Dendritic cell treated with granulocyte-macrophage colony-stimulating factor and Interleukin-4, amounts not matched to agents 40 ng/mL and 50 ng/mL, for 4 days (primary cell): ENCODE data around the gene HS1BP3.

Source experiments
- H3K27ac Mint-ChIP-seq: one replicate; pipeline ENCODE4 v1.8.0; 2022; ENCODE audit warnings: mild to moderate bottlenecking, mixed read lengths
- H3K27me3 Mint-ChIP-seq: one replicate; pipeline ENCODE4 v1.8.0; 2022; ENCODE audit warnings: mild to moderate bottlenecking, mixed read lengths
- H3K36me3 Mint-ChIP-seq: one replicate; pipeline ENCODE4 v1.8.0; 2022; ENCODE audit warnings: low read depth, mixed read lengths
- H3K4me1 Mint-ChIP-seq: one replicate; pipeline ENCODE4 v1.8.0; 2022; ENCODE audit warnings: low read depth, mixed read lengths
- H3K4me3 Mint-ChIP-seq: one replicate; pipeline ENCODE4 v1.8.0; 2022; ENCODE audit warnings: mild to moderate bottlenecking, moderate library complexity, mixed read lengths
- H3K9me3 Mint-ChIP-seq: one replicate; pipeline ENCODE4 v1.8.0; 2022; ENCODE audit warnings: mixed read lengths
- intact Hi-C: fragments of 100-400 bp; cut with micrococcal nuclease; formaldehyde crosslinking; loops from one replicate; pipeline ENCODE4 v1.15.0; 2022

Gene HS1BP3

DNA sequence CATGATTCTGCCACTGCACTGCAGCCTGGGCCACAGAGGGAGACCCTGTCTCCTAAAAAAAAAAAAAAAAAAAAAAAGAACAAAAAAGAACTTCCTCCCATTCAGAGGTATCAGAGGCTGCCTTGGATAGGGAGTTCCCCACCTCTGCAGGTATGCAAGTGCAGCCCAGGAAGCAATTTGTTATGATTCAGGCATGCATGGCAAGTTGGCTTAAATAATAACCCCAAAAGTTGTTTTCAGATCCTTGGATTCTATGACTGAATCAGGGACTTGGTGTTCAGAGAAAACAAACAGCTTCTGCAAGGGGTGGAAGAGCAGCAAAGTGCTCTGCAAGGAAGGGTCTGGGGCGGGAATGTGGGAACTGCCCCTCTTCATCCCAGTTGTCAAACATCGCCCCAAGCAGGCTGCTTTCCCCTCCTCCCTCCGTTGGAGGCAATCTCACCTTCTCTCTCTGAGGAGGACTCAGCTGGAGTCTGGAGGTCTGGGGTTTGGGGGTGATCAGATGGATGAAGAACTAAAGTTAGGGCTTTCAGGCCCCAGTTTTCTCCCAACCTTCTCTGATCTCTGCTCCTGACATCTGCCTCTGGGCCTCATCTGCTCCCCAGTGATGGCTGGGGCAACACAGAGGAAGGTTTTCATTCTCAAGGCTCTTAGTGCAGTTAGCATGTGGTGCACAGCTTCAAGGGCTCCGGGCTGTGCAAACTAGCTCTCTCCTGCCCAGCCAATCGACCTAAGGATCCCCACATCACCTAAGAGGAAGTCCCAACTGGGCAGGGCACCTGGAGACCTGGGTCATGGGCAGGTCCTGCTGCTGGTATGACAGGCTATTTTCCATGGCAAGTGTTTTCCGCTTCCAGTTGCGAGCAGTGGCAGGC, 12.5 kb upstream of the HS1BP3 start:
- no peak overlapping the region for H3K27ac Mint-ChIP-seq
- peaks cover 35% of the 10 kb centered on the region for H3K4me1 Mint-ChIP-seq
- no peaks in the 10 kb centered on the region for H3K36me3 Mint-ChIP-seq
- H3K27me3 Mint-ChIP-seq: peaks cover 78% of the 10 kb centered on the region
- no peaks in the 10 kb centered on the region for H3K9me3 Mint-ChIP-seq
- intact Hi-C loops: no loop called here
- no peak overlapping the region for H3K4me3 Mint-ChIP-seq

DNA sequence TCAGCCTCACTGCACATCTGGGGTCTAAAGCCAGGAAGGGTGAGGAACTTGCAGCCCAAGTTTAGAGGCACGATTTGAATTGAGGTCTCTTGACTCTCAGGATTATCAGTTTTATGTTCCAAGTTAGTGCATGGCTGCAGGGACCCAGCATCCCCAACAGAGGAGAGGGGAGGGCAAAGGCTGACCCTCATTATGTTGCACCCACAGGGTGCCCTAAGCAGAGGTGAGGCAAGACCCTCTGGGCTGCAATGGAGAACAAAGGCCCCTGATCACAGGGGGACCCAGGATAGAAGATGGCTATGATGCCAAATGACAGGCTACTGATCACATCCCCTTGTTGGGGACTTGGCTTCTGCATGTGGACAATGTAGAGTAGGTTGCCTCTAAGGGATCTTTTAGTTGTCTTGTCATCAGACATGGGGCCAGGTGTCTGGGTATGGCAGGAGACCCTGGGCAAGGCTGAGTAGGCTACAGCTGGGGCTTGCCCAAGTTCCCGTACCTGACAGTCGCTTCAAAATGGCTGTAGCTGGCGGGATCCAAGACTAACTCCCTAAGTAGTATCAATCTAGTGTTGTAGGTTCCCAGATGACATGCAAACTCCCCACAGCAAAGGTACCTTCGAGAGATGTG, 11.5 kb upstream of the HS1BP3 start:
- Mint-ChIP-seq H3K27ac (no peak overlapping the region), H3K36me3 (no peaks in the 10 kb centered on the region), H3K4me3 (no peak overlapping the region), H3K27me3 (peaks cover 72% of the 10 kb centered on the region), H3K4me1 (peaks cover 35% of the 10 kb centered on the region), H3K9me3 (no peaks in the 10 kb centered on the region)
- intact Hi-C loops: no loop called here

DNA sequence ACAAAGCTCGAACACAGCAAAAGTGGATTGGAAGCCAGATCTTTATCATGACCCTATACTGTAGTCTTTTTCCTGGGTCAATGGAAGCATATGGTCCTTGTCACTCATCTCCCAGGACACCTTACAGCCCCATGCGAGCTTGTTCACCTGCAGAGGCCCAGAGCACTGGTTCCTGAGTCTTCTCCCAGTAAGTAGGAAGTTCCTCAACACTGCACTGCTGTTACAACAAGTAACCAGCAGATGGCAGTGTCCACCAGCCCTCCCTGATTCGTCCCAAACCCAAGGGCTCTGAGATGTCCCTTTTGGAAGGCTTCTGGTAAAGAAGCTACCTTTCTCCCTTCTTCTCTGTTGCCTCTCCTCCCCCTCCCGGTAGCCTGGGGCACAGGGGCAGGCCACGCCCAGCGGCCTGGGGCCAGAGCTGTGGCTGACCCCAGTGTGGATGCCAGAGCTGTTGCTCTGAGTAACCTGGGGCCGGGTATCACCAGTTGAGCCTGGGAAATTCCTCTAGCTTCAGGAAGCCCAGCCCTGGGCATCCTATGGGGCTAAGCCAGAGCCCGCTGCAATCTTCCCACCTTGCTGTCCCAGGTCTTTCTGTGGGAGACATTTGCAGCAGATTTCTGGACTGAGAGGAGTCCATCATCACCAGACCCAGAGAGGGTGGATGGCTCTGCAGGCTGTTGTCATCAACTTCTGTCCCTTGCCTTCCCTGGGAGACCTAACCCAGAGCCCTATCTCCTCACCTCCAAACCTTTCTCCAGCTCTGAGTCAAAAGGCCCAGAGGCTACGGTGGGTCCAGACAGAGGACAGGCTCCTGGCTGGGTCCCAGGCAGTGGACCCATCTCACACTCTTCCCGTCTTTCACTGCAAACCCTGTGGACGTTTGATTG, 10.8 kb upstream of the HS1BP3 start:
- Mint-ChIP-seq H3K27me3 (peaks cover 73% of the 10 kb centered on the region), H3K27ac (peak overlapping the region; percentile 52), H3K4me3 (no peak overlapping the region), H3K9me3 (no peaks in the 10 kb centered on the region), H3K36me3 (no peaks in the 10 kb centered on the region), H3K4me1 (peaks cover 34% of the 10 kb centered on the region)
- intact Hi-C loops: loop anchor here (1.0 kb wide), 1 partner anchor 302 kb away; no protein-coding TSS in a partner anchor

DNA sequence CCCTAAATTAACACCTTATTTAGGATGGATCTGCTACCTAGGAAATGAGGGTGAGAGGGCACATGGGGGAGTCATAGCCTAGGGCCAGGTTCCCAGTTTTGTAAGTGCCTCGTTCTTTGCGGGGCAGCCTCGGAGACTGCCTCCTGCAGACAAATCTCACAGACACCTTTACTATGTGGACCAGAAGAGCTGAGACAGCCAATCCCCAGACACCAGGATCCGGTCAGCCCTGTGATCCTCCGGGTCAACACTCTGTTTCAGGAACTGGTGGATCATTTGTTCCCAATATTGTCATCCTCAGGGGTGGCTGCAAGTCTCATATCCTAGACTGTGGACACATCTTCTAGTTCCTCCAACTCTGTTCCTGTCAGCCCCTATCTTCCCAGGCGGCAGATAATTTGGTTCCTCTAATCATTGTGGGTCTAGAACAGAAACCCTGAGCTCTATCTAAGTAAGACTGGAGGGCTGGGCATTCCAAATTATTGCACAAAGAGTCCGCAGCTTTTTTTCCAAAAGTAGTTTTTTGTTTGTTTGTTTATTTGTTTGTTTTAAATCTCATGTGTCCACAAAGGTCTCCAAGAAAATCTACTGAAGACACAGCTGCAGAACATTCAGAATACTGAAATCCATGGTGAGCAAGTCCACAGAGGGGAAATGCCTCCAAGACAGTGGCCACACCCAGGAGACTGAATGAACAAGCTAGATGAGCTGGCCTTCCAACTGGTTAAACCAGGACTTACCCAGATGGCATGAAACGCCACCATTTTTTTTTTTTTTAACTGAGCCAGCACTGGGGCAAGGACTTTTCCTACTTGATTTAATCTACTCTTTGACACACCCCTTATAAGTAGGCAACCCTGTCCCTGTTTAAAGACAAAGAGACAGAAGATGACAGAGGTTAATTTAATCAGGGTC, 9.9 kb upstream of the HS1BP3 start:
- intact Hi-C loops: loop anchor here (1.0 kb wide), 1 partner anchor 303 kb away; no protein-coding TSS in a partner anchor
- peaks cover 68% of the 10 kb centered on the region for H3K27me3 Mint-ChIP-seq

DNA sequence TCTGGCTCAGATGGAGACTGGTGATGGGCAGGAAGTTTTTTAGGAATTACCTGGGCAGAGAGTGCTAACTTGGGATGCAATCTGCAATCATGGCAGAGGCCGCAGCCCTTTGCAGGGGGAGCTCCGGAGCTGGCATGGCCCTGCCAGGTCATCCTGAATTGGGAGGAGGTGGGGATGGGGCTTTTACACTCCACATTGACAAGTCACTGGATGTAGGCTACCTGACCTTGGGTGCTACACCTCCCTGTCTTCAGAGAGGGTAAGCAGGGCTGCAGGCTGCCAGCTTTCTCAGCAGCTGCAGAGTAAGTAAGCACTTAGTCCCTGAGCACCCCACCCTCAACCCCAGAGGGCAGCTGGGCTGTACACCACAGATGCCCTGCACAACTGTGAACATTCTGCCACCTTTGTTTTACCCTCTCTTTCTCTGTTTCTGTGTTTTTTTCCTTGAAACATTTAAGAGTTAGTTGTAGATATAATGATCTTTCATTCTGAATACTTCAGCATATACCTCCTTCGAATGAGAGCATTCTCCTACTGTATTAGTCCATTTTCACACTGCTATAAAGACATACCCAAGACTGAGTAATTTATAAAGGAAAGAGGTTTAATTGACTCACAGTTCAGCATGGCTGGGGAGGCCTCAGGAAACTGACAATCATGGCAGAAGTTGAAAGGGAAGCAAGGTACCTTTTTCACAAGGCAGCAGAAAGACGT, 6.8 kb upstream of the HS1BP3 start:
- H3K27ac Mint-ChIP-seq: no peak overlapping the region
- peaks cover 17% of the 10 kb centered on the region for H3K4me1 Mint-ChIP-seq
- no peaks in the 10 kb centered on the region for H3K36me3 Mint-ChIP-seq
- no peak overlapping the region for H3K4me3 Mint-ChIP-seq
- intact Hi-C loops: no loop called here
- H3K9me3 Mint-ChIP-seq: no peaks in the 10 kb centered on the region
- H3K27me3 Mint-ChIP-seq: peaks cover 42% of the 10 kb centered on the region

More for the DNA sequence above, 9.9 kb upstream of the HS1BP3 start:
- Mint-ChIP-seq H3K36me3 (no peaks in the 10 kb centered on the region), H3K4me3 (no peak overlapping the region), H3K4me1 (peaks cover 25% of the 10 kb centered on the region), H3K27ac (peak overlapping the region; percentile 52), H3K9me3 (no peaks in the 10 kb centered on the region)

DNA sequence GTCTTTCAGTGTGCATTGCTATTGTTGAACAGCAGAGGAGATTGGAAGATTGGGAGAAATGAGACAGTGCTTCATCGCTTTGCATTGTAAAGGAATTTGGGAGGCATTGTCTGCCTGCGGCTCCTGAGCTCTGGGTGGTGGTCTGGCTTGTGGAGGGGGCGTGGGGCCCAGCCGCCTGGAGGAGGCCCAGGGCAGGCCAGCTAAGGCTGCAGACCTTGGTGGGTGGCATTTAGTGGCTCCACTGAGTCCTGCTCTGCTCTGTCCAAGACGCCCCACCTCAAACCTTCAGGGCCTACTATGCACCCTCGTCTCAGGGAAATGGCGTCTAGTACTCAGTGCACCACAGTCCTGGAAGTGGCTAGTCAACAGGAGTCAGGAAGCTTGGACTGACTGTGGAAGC, 5.7 kb upstream of the HS1BP3 start:
- intact Hi-C loops: no loop called here
- Mint-ChIP-seq H3K4me3 (no peak overlapping the region), H3K27me3 (peaks cover 31% of the 10 kb centered on the region), H3K27ac (no peak overlapping the region), H3K36me3 (no peaks in the 10 kb centered on the region), H3K4me1 (peaks cover 16% of the 10 kb centered on the region), H3K9me3 (no peaks in the 10 kb centered on the region)

DNA sequence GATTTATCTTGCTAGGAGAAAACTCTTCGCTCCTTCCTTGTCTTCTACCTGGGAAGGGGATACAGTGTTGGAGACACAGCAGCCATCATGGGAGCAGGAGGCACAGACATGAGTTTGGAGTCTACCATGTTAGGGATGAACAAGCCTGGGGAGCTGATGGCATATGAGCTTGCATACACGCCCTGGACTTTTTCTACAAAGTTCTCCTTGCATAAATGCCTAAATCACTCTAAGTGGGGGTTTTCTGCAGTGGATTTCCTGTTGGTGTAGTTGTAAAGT, 3.6 kb upstream of the HS1BP3 start:
- no peak overlapping the region for H3K27ac Mint-ChIP-seq
- H3K4me3 Mint-ChIP-seq: no peak overlapping the region
- peaks cover 17% of the 10 kb centered on the region for H3K4me1 Mint-ChIP-seq
- peaks cover 26% of the 10 kb centered on the region for H3K27me3 Mint-ChIP-seq
- intact Hi-C loops: no loop called here
- H3K36me3 Mint-ChIP-seq: peaks cover 7% of the 10 kb centered on the region
- no peaks in the 10 kb centered on the region for H3K9me3 Mint-ChIP-seq

DNA sequence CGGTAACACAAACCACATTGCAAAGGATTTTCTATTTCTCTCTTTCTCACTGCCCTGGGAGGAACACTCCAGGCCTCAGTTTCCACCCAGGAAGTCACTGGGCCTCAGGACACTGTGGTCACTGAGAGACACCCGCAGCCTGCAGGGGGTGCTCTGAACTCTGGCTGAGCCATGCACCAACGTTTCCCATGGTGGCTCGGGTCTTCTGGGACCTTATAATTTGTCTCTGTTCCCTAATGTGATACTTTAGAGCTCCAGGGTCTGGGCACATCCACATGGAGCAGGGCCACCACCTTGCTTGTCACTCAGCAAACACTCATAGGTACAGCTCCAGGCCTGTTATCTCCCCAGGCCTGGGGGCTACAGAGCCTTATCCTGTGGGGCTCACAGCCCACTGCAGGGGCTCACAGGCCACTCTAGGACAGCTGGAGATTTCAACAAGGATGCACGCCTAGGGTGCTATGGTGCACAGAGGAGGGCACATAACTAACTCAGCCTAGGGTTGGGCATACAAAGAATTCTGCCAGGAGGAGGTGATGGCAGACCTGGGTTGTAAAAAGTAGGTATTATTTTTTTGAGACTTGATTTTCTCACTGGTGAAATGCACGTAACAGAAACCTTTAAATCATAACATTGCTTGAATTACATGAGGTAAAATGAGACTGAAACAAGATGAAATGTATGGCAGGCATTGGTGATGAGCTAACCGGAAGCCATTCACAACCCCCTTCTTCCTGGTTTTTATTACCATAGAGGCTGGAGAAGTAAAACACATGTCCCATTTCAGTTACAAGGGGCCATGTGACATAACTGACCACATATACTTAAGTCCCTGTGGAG, 3.0 kb upstream of the HS1BP3 start:
- Mint-ChIP-seq H3K4me3 (no peak overlapping the region), H3K27me3 (peaks cover 22% of the 10 kb centered on the region), H3K36me3 (peaks cover 13% of the 10 kb centered on the region), H3K27ac (no peak overlapping the region), H3K9me3 (no peaks in the 10 kb centered on the region), H3K4me1 (peaks cover 23% of the 10 kb centered on the region)
- intact Hi-C loops: no loop called here

DNA sequence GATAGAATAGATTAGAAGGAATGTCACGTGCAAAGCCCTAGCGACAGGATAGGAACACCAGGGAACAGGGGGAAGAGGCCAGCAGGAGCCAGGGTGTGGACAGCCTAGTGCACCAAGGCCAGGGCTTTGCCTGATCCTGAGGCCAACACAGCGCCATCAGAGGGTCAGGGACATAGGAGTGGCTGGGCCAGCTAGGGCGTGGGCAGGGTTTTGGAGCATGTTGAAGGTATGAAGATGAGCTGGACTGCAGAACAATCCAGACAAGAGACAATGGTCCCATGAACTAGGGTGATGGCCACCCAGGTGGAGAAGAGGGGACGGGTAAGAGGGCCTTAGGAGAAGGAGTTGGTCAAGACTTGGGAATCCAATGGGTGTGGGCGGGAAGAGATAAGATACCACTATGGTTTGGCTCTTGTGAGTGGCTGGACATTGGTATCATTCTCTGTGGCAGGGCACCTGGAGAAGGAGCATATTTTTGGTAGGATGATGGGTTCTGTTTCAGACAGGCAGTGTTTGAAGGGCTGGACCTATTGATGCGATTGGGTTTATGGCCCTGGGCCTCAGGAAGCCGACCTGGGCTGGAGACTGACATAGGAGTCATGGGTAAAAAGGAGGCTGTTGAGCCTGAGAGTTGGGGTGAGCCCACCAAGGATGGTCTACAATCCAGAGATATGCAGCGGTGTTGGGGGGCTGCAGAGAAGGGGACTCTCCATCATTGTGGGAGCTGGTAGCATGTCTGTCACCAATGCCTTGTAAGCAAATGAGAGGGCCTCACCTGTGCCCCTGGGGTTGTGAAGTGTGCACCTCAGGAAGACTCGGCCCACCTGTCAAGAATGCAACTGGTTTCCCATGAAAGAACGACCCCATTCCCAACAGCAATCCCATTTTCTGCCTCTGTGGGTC, 2.0 kb upstream of the HS1BP3 start:
- peaks cover 23% of the 10 kb centered on the region for H3K36me3 Mint-ChIP-seq
- H3K27ac Mint-ChIP-seq: no peak overlapping the region
- H3K27me3 Mint-ChIP-seq: peaks cover 14% of the 10 kb centered on the region
- peaks cover 33% of the 10 kb centered on the region for H3K4me1 Mint-ChIP-seq
- H3K9me3 Mint-ChIP-seq: no peaks in the 10 kb centered on the region
- no peak overlapping the region for H3K4me3 Mint-ChIP-seq
- intact Hi-C loops: no loop called here

DNA sequence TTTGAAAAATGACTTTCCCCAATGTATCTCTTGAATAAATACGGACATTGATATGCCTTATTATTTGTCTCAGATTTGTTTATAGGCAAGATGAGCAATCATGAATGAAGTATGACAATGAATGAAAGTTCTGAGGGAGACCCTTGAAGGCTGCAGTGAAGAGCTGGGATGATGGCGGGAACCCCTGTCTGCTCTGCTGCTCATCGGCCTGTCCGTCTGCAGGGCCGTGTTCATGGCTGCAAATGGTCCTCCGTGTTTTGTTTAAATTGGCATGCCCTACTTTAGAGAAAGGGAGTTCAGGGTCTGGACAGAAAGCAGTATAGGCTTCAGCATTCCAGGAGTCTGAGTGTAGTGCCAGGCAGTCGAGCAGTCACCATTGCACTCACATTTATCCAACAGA, 1.2 kb upstream of the HS1BP3 start:
- Mint-ChIP-seq H3K9me3 (no peaks in the 10 kb centered on the region), H3K4me3 (no peak overlapping the region), H3K27me3 (peaks cover 10% of the 10 kb centered on the region), H3K27ac (no peak overlapping the region), H3K4me1 (peaks cover 36% of the 10 kb centered on the region), H3K36me3 (peaks cover 27% of the 10 kb centered on the region)
- intact Hi-C loops: no loop called here

DNA sequence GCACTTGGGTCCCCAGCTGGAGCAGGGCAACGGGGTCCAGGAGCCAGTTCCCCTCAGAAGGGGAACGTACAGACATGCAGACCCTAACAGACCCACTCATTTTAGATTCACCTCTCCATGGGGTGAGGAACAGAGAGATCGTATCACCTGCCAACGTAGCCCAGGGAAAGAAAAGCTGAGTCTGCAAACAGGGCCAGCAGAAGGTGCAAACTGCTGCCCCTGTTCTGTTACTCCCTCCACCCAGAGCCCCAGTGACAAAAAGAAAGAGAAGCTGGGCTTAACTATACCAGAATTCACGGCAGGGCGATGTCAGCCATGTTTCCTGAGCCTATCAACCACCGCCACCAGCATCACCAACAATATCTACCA, 817 bp upstream of the HS1BP3 start:
- intact Hi-C loops: loop anchor here (2.0 kb wide), 2 partner anchors 33 to 205 kb away; partner anchors contain the start of gene RHOB
- Mint-ChIP-seq H3K9me3 (no peaks in the 10 kb centered on the region), H3K4me1 (peaks cover 36% of the 10 kb centered on the region), H3K27me3 (peaks cover 9% of the 10 kb centered on the region), H3K27ac (peak overlapping the region; percentile 90), H3K36me3 (peaks cover 31% of the 10 kb centered on the region), H3K4me3 (peak overlapping the region; percentile 96)
